Activated naive CD8-positive, alpha-beta T cell treated with anti-CD3 and anti-CD28 coated beads, Interleukin-2, amount 10 ng/mL, durations not matched to agents 7 days and 5 days (primary cell): ENCODE measurements around the gene GAS5. TPM values are rescaled to one million over a fixed set of nuclear protein-coding genes. Genes with fewer than 3 reads are reported as not detected.
"Not testable (repeated sequence)": the region's sequence is repeated elsewhere in the genome, so short reads cannot be mapped to it uniquely, and the experiment has no call there.

Experiments
- ATAC-seq: fragments of 150-1000 bp; cut with Tn5 transposase; one replicate; pipeline ENCODE4 v1.10.0; 2021; ENCODE audit warnings: low read depth, moderate library complexity
- POLR2A ChIA-PET: fragments of 350-600 bp; sonication (Branson Sonifier 250); formaldehyde crosslinking; loops from one replicate; lab custom pipeline; 2021; ENCODE audit warnings: antibody characterized with exemption; lab: Charles Lee
- DNase-seq: peaks from one replicate; pipeline ENCODE4 v3.0.0; 2021
- H3K27ac Mint-ChIP-seq: one replicate; pipeline ENCODE4 v1.8.0; 2022; ENCODE audit warnings: mild to moderate bottlenecking, mixed read lengths
- H3K27me3 Mint-ChIP-seq: one replicate; pipeline ENCODE4 v1.8.0; 2022; ENCODE audit warnings: mild to moderate bottlenecking, moderate library complexity, mixed read lengths
- H3K36me3 Mint-ChIP-seq: one replicate; pipeline ENCODE4 v1.8.0; 2021; ENCODE audit warnings: mild to moderate bottlenecking, mixed read lengths
- H3K4me1 Mint-ChIP-seq: one replicate; pipeline ENCODE4 v1.8.0; 2021; ENCODE audit warnings: mixed read lengths
- H3K4me3 Mint-ChIP-seq: one replicate; pipeline ENCODE4 v1.8.0; 2022; ENCODE audit warnings: mild to moderate bottlenecking, moderate library complexity, mixed read lengths
- H3K9me3 Mint-ChIP-seq: one replicate; pipeline ENCODE4 v1.8.0; 2021; ENCODE audit warnings: mixed read lengths
- total RNA-seq, 2 experiments: library from RNA; stranded (reverse); gene quantifications; one replicate each; pipeline ENCODE4 v1.2.3, GENCODE V29; 2021

Gene GAS5
- total RNA-seq, 2 experiments from 2014 or later = 421 to 434 TPM

DNA sequence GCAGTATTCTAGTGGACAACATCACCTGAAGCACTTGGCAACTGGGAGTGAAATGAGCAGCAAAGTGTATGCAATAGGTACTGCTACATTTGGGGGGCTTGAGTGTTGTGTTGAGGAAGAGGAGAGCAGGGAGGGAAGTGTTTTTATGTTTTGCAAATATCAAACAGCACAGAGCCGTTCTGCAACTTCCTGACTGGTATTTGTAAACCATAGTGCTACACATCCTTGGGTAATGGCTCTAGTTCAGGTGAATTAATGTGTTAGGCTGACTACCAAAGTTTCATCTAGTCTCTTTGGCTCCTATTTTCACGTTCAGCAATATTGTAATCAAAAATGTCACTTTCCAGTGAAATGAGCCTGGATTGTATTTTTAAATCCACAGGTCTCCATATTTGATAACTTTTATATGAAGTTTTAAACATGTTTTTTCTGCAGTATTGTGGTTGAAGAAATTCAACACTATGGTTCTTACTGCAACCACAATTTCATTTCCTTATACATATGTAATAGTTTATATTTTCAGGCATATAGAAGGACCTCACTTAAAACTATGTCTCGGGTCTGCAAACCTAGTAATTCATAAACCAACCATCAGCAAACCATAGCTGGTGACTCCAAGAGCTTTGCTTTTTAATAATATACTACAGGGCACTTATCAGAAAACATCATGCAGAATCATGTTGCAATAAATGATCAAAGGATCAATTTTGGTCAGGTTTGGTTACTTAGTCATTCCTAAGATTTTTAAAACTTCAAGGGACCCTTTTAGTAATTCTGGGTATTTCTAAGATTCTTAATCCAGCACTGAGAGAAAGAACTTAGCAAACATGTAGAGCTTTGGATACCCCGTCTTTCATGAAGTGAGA is 19.2 kb upstream of the GAS5 start:
- Mint-ChIP-seq H3K4me1 (peaks cover 7% of the 10 kb centered on the region), H3K27me3 (no peaks in the 10 kb centered on the region), H3K36me3 (peaks cover 36% of the 10 kb centered on the region), H3K9me3 (no peaks in the 10 kb centered on the region), H3K4me3 (no peak overlapping the region), H3K27ac (peak overlapping the region; percentile 50)
- no peak for DNase-seq
- ATAC-seq = no peak
- POLR2A ChIA-PET = no interaction called here

DNA sequence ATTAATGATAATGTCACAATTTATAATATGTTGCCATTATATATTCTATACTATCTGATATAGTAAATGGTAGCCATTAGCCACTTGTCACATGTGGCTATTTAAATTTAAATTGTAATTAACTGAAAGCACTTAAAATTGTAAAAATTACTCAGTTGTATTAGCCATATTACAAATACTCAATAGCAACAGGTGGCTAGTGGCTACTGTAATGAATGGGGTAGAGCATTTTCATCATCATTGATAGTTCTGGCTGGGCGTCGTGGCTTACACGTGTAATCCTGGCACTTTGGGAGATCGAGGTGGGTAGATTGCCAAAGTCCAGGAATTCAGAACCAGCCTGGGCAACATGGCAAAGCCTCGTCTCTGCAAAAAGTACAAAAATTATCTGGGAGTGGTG is 16.9 kb upstream of the GAS5 start:
- Mint-ChIP-seq H3K4me1 (peaks cover 7% of the 10 kb centered on the region), H3K27ac (no peak overlapping the region), H3K4me3 (no peak overlapping the region), H3K27me3 (no peaks in the 10 kb centered on the region), H3K36me3 (peaks cover 31% of the 10 kb centered on the region), H3K9me3 (no peaks in the 10 kb centered on the region)
- DNase-seq = no peak
- POLR2A ChIA-PET = no interaction called here
- ATAC-seq = no peak

DNA sequence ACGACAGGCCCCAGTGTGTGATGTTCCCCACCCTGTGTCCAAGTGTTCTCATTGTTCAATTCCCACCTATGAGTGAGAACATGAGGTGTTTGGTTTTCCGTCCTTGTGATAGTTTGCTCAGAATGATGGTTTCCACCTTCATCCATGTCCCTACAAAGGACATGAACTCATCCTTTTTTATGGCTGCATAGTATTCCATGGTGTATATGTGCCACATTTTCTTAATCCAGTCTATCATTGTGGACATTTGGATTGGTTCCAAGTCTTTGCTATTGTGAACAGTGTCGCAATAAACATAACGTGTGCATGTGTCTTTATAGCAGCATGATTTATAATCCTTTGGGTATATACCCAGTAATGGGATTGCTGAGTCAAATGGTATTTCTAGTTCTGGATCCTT is 13.3 kb upstream of the GAS5 start:
- H3K27me3 Mint-ChIP-seq, DNase-seq, POLR2A ChIA-PET, H3K9me3 Mint-ChIP-seq, H3K27ac Mint-ChIP-seq, ATAC-seq, H3K4me3 Mint-ChIP-seq, H3K4me1 Mint-ChIP-seq: not testable (repeated sequence)
- peaks cover 24% of the 10 kb centered on the region for H3K36me3 Mint-ChIP-seq

DNA sequence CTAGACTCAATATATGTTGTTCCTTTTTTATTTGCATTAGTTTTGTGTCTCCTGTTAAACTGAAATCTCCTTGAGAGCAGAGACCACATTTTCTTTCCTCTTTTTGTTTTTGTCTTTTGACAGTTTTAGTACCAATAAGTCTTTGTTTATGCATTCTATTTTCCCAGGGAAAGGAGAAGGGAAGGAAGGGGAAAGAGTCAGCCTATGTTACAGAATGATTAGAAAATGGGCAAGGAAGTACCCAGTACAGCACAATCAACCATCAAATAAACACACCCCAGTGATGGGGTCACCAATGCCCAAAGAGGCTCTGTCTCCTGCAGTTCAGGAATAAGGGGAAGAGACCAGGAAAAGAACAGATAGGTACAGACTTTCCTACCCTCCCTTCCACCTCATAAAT is 10.5 kb upstream of the GAS5 start:
- H3K4me3 Mint-ChIP-seq = no peak overlapping the region
- peaks cover 4% of the 10 kb centered on the region for H3K4me1 Mint-ChIP-seq
- H3K27me3 Mint-ChIP-seq = no peaks in the 10 kb centered on the region
- DNase-seq (no peak), ATAC-seq (no peak)
- H3K9me3 Mint-ChIP-seq = no peaks in the 10 kb centered on the region
- H3K27ac Mint-ChIP-seq = no peak overlapping the region
- peaks cover 23% of the 10 kb centered on the region for H3K36me3 Mint-ChIP-seq
- POLR2A ChIA-PET = interaction anchor here (1.3 kb wide), 1 partner anchor 10 kb away, joined by 4 read pairs; the partner anchor contains the start of genes GAS5 and ZBTB37

DNA sequence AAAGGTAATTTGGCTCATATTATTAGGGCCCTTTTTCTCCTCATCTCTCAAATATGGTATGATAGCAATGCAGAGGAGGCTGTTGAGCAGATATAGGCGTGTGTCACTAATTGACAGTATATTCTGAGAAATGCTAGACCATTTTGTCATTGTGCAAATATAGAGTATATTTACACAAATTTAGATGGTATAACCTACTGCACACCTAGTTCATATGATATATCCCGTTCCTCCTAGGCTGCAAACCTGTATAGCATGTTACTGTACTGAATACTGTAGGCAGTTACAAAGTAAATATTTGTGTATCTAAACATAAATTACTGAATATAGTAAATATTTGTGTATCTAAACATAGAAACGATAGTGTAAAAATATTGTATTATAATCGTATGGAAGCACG is 8.9 kb upstream of the GAS5 start:
- POLR2A ChIA-PET = interaction anchor here (1.3 kb wide), 1 partner anchor 8 kb away, joined by 4 read pairs; the partner anchor contains the start of genes GAS5 and ZBTB37
- no peaks in the 10 kb centered on the region for H3K9me3 Mint-ChIP-seq
- no peak for ATAC-seq
- H3K4me3 Mint-ChIP-seq = no peak overlapping the region
- H3K4me1 Mint-ChIP-seq = peaks cover 8% of the 10 kb centered on the region
- H3K27me3 Mint-ChIP-seq = no peaks in the 10 kb centered on the region
- no peak for DNase-seq
- H3K27ac Mint-ChIP-seq = no peak overlapping the region
- H3K36me3 Mint-ChIP-seq = peaks cover 30% of the 10 kb centered on the region

DNA sequence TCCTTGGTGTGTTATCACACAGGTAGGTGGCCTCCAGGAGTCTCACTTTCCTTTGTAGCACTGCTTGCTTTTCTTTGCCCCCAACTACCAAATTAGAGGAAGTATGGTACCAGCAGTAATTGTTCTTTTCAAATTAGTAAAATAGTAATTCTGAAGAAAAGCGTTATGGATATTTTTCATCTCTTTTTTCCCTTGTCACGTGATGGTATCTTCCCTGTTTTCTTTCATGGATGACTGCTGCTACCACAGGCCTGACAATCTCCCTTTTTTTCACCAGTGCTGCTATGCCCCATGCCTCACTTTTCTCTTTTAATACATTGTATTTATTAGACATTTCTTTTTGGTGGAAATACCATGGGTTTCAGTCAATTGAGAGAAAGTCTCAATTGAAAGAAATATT is 3.7 kb upstream of the GAS5 start:
- no peaks in the 10 kb centered on the region for H3K9me3 Mint-ChIP-seq
- POLR2A ChIA-PET = interaction anchor here (1.8 kb wide), 1 partner anchor 47 kb away, joined by 6 read pairs; the partner anchor contains the start of genes CENPL and DARS2
- no peaks in the 10 kb centered on the region for H3K27me3 Mint-ChIP-seq
- peaks cover 33% of the 10 kb centered on the region for H3K4me1 Mint-ChIP-seq
- H3K27ac Mint-ChIP-seq = peak overlapping the region; percentile 80
- H3K36me3 Mint-ChIP-seq = peaks cover 38% of the 10 kb centered on the region
- ATAC-seq = no peak
- H3K4me3 Mint-ChIP-seq = no peak overlapping the region
- no peak for DNase-seq

DNA sequence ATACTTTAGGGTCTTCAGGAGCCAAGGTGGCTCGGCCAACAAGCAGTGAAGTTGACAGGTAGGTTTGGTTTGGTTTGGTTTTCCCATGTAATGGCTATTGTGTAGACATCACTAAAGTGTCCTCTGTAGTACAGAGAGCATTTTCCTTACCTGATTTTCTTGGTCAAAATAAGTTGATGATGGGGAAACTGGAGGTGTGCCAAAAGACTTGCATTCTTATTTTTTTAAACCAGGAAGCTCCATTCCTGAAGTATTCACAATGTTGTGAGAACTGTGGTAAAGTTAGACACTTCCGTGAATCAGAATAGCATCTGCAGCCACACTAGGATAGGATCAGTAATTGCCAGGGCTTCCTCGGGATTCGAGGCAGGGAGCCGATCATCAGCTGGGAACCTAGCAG is 3.3 kb upstream of the GAS5 start:
- peak overlapping the region; percentile 66 for H3K4me3 Mint-ChIP-seq
- no peaks in the 10 kb centered on the region for H3K9me3 Mint-ChIP-seq
- peaks cover 37% of the 10 kb centered on the region for H3K4me1 Mint-ChIP-seq
- DNase-seq (no peak), ATAC-seq (no peak)
- peaks cover 42% of the 10 kb centered on the region for H3K36me3 Mint-ChIP-seq
- H3K27me3 Mint-ChIP-seq = no peaks in the 10 kb centered on the region
- POLR2A ChIA-PET = interaction anchor here (1.8 kb wide), 1 partner anchor 47 kb away, joined by 6 read pairs; the partner anchor contains the start of genes CENPL and DARS2
- H3K27ac Mint-ChIP-seq = peak overlapping the region; percentile 93

DNA sequence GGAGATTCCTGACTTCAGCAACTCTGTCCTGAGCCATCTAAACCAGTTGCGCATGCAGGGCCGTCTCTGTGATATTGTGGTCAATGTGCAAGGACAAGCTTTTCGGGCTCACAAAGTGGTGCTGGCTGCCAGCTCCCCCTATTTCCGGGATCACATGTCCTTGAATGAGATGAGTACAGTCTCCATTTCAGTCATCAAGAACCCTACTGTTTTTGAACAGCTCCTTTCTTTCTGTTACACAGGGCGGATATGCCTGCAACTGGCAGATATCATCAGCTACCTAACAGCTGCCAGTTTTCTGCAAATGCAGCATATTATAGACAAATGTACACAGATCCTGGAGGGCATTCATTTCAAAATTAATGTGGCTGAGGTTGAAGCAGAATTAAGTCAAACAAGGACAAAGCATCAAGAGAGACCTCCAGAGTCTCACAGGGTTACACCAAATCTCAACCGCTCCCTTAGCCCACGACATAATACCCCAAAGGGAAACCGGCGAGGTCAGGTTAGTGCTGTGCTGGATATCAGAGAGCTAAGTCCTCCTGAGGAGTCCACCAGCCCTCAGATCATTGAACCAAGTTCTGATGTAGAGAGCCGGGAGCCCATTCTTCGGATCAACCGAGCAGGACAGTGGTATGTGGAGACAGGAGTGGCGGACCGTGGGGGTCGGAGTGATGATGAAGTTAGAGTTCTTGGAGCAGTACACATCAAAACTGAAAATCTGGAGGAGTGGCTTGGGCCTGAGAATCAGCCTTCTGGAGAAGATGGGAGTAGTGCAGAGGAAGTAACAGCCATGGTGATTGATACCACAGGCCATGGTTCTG is 2.7 kb upstream of the GAS5 start:
- ATAC-seq = no peak
- Mint-ChIP-seq H3K9me3 (no peaks in the 10 kb centered on the region), H3K27ac (peak overlapping the region; percentile 93), H3K4me3 (peak overlapping the region; percentile 66), H3K4me1 (peaks cover 41% of the 10 kb centered on the region), H3K27me3 (no peaks in the 10 kb centered on the region), H3K36me3 (peaks cover 43% of the 10 kb centered on the region)
- POLR2A ChIA-PET = interaction anchor here (0.6 to 1.8 kb wide), 3 partner anchors 46 to 232 kb away, joined by 5 to 6 read pairs (median 6); partner anchors contain the start of genes CENPL, DARS2 and RC3H1
- peak; percentile 33 for DNase-seq

DNA sequence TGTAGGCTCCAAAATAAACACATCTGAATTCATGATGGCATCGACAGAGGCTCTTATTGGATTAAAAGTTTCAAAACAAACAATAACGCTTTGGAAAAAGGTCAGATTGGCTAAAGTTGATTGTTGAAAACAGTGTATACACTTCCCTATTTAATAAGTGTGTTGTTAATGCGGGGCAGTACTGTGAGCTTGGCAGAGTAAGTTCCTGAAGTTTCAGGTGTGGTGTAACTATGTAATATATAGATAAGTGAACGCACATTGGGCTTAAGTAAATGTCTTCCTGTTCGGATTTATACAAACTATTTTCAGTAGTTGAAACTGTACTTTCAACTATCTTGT is 1.2 kb upstream of the GAS5 start:
- H3K9me3 Mint-ChIP-seq = no peaks in the 10 kb centered on the region
- POLR2A ChIA-PET = interaction anchor here (1.0 to 2.3 kb wide), 9 partner anchors 23 to 1336 kb away, joined by 3 to 33 read pairs (median 6); partner anchors contain the start of genes CENPL, DARS2, KLHL20 and PRDX6
- peak overlapping the region; percentile 97 for H3K4me3 Mint-ChIP-seq
- no peaks in the 10 kb centered on the region for H3K27me3 Mint-ChIP-seq
- H3K27ac Mint-ChIP-seq = peak overlapping the region; percentile 95
- DNase-seq = no peak
- no peak for ATAC-seq
- peaks cover 53% of the 10 kb centered on the region for H3K36me3 Mint-ChIP-seq
- peaks cover 54% of the 10 kb centered on the region for H3K4me1 Mint-ChIP-seq

DNA sequence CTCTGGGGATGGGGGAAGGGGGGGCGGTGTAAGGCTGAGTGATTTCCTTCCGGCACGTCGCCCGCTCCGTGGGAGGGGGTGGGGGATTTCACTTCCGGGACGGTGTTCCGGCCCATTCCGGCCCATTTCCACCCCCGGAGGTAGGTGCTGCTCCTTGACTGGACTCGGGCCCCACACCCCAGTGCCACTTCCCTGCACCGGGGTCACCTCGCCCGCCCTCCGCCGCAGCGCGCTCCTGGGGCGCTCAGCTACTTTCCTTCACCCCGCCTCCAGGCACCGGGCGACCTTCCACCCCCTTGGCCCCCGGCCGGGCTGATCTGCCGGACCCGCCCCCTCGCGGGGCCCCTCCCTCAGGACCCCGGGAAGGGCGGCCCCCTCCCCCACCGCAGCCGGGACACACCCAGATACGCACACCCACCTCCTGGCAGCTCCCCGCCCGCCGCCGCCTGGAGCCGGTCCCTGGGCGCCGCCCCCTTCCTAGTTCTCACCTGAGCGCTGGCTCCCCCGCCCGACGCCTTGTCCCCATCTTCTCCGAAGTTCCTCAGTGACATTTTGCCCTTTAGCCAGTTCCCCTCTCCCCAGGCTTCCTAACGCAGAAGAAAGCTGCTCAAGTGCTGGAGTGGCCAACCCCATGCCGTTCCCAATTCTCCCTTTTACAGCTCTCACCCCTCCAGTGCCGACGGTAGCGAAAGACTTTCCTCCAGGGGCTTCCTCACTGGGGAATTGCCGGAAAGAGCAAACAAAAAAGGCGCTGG is 654 bp upstream of the GAS5 start, which contains the start of gene ZBTB37:
TSS of gene ZBTB37 (plus strand) at position 115 of the 755 bp plus-strand sequence. CDS start 1,846 bp downstream, outside the sequence.
- H3K4me3 Mint-ChIP-seq = peak within 1 kb of the TSS; percentile 97
- ATAC-seq (peak; percentile 74), DNase-seq (peak; percentile 97)
- H3K27me3 Mint-ChIP-seq = no peaks in the 10 kb centered on the region
- H3K36me3 Mint-ChIP-seq = peaks cover 57% of the 10 kb centered on the region
- H3K27ac Mint-ChIP-seq = peak within 1 kb of the TSS; percentile 95
- H3K4me1 Mint-ChIP-seq = peaks cover 60% of the 10 kb centered on the region
- no peaks in the 10 kb centered on the region for H3K9me3 Mint-ChIP-seq
- POLR2A ChIA-PET = interaction anchor here (0.6 to 2.3 kb wide), 19 partner anchors 9 to 1336 kb away, joined by 3 to 33 read pairs (median 4); partner anchors contain the start of genes CENPL, DARS2, KLHL20 and PRDX6

DNA sequence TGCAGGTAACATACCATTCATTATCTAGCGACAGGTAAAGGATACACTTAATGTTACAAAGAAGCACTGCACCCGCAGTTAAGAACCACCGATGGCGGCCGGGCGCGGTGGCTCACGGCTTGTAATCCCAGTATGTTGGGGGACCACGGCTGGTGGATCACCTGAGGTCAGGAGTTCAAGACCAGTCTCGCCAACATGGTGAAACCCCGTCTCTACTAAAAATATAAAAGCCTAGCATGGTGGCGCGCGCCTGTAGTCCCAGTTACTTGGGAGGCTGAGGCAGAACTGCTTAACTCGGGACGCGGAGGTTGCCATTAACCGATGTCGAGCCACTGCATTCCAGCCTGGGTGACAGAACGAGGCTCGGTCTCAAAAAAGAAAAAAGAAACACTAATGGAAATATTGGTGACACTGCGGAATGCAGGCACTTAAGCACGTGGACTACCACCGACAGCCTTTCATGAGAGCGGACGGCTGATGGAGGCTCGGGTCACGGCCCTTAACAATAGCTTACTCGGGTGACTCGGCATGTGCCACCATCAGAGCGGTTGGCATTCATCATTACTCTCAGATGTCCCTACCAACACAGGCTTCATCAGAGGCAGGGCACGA is 542 bp downstream of the GAS5 start:
- H3K4me3 Mint-ChIP-seq = peak overlapping the region; percentile 97
- no peaks in the 10 kb centered on the region for H3K27me3 Mint-ChIP-seq
- H3K9me3 Mint-ChIP-seq = no peaks in the 10 kb centered on the region
- H3K36me3 Mint-ChIP-seq = peaks cover 50% of the 10 kb centered on the region
- POLR2A ChIA-PET = interaction anchor here (1.3 to 2.3 kb wide), 6 partner anchors 15 to 437 kb away, joined by 4 to 33 read pairs (median 8); partner anchors contain the start of genes CENPL, DARS2, KLHL20 and PRDX6
- H3K4me1 Mint-ChIP-seq = peaks cover 57% of the 10 kb centered on the region
- DNase-seq = no peak
- no peak for ATAC-seq
- peak overlapping the region; percentile 95 for H3K27ac Mint-ChIP-seq
